ENCODE data around the gene SIGMAR1.

The SIGMAR1 gene

DNA sequence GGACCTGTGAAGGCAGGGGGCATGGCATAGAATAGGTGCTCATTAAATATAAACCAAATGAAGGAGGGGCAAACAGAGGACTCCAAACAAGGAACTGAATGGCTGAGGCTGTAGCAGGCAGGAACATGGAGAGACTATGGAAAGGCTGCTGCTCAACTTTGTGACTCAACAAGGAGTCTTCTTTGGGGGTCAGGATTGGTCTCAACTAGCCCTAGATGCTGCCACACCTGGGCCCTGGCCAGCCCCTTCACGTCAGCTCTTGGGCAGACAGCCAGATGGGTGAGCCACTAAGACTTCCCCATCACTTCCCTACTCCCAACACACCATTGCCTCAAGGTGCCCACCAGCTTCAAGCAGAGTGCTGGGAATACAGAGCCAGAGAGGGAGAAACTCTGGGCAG lies 36.7 kb downstream of the SIGMAR1 start:
- no peak for DNase-seq

DNA sequence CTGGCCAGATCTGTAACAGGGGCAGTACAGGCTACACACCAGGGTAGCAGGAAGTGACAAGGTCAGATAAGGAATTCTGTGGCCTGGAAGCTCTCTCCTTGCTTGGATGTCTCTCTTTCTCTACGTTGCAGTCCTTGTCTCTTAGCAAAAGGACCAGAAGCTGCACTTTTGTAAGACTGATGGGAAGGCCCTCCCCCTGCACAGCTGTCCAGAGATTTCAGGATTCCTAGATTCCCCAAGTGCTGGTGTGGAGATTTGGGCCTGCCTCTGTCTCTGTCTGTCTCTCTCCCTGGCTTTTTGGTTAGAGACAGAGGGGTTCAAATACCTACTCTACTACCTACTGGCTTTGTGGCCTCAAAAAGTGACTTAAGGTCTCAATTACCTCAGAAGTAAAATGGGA lies 38.0 kb downstream of the SIGMAR1 start:
- DNase-seq: no peak

DNA sequence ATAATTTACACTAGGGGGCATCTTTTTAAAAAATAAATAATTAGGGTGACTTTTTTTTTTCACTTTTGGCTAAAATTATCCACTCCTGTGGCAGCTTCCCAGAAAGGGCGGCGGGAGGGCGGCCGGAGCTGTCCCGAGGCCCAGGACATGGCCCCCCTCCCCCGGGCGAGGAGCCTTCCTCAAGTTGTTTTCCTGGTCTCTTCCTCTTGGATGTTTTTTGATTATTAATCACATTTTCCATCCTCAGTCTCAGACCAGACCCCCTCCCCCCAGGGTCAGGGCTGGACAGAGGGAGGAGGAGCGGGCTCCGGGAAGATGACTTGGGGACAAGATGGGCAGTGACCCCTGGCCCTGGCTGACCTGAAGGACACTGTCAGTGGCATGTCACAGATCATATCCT lies 43.4 kb downstream of the SIGMAR1 start:
- no peak for DNase-seq

DNA sequence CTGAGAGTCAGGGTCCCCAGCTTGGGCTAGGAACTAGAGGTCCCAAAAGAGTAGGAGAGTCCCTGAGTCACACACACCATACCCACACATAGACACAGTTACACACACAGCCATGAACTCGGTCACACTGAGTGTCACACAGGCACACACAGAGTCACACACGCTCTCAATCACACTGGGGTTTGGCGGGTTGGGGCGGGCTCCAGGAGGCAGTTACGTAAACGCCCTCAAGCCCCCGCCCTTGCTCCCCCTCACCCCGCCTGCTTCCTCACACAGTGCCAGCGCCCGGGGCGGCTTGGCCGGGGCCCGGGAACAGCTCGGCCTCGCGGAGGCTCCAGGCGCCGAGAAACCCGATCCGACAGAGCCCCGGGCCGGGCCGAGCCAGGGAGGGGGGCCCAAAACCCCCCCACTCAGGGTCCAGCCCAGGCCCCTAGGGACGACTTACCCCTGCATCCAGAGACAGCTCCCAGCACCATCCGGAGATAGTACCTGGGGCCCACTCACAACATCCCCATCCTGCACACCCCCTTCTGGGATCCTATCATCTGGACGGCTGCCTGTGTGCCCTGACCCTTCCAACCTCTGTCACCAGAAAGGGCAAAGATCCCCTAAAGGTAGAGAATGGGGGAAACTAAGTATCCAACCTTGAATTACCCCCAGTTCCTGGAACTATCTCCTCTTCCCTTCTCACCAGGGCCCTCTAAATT lies 44.5 kb downstream of the SIGMAR1 start:
- no peak for DNase-seq

DNA sequence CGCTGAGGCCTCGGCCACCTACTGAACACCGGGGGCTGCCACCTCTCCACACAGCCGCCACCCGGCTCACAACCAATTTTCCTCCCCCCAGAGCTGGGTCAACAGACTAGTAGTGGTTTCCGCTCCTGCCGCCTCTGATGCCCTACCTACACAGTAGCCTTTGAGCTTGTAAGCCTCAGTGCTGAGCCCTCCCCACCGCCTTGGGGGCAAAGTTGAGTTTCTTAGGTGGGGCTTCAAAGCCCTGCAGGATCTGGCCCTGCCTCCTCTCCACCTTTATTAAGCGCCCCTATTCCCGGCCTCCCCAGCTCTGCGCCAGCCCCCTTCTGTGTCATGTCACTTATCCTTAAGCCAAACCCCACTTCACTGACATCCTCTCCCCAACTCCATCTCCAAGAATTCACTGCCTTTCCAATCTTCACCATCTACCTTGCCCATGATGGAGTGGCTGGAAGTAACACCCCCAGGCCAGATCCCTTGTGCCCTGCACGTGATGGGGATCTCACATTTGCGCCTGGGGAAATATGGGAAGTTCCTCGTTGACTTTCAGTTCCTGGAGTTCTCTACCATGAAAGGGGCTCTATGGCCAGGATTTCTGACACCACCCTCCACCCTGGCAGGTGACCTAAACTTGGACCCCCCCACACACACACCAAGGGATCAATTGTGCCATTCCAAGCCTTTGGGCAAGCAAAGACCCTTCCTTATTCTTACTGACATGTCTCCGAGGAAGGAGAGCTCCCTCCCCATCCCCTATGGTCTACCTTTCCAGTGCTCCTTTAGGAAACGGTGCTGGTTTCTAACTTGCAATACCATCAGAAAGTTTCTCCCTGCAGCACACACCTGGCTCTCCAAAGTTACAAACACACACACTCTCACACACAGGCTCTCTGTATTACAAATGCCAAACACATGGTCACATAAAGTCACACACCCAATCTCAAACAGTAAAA lies 45.4 kb downstream of the SIGMAR1 start:
- DNase-seq: no peak

DNA sequence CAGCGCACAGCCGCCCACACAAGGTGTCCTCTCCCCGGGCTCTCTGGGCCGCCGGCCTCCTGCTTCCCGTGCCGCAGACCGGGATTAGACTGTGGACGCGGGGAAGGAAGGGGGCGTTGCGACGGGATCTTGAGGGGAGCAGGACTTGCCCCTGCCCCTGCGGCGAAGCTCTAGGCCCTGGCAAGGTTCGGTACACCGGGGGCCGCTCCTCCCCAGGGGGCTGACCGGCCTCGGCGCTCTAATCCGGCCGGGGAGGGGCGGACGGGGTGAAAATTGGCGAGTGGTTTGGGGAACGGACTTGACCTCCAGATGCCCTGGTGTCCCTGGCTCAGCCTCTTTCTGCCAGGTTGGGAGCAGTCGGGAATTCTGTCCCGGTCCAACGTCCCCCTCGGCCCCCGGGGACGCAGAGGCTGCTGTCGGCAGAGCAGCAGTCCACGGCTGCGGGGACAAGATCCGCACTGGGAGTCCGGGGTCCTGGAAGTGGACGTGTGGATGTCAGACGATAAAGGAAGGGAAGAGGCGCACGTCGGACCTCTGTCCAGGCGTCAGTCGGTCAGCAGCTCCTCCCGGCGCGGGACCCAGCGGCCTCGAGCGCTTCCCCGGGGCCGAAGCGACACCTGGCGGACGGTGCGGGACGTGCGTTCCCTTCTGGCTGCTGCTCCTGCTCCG lies 46.2 kb downstream of the SIGMAR1 start:
- peak; percentile 26 for DNase-seq

DNA sequence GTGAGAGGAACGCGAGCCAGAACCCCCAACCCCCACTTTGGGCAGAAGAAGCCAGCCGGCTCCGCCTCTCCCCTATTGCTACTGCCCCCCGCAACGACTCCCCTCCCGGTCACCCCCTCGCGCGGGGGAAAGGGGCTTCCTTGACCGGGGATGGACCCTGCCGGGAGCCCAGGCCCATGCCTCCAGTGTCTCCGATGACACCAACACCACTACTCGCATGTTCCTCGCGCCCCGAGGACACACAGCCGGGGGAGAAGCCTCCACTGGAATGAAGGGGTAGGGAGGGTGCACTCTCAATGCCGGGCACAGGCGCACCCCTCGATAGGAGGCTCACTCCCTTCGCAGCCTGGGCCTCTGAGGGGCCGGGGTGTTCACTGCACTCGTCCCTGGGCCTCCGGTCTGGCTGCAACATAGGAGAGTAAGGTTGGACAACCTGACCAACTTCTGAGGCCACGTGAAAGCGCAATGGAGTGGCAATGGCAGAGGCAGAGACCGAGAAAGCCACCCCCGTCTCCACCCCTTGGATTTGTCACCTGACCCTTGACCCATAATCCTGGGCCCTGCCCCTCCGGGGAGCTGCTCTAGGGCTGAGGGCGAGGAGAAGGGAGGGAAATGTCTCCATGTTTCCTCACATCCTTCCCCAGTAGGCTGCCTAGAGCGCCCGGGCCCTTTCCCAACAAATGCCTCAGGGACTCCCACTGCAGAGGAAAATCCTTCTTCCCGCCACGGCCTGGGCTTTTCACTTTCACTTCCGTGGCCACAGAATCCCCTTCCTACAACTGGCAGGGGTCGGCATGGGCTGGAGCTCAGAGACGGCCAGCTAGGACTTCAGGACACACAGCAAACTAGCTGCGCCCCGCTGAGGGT lies 47.0 kb downstream of the SIGMAR1 start:
- DNase-seq: no peak

DNA sequence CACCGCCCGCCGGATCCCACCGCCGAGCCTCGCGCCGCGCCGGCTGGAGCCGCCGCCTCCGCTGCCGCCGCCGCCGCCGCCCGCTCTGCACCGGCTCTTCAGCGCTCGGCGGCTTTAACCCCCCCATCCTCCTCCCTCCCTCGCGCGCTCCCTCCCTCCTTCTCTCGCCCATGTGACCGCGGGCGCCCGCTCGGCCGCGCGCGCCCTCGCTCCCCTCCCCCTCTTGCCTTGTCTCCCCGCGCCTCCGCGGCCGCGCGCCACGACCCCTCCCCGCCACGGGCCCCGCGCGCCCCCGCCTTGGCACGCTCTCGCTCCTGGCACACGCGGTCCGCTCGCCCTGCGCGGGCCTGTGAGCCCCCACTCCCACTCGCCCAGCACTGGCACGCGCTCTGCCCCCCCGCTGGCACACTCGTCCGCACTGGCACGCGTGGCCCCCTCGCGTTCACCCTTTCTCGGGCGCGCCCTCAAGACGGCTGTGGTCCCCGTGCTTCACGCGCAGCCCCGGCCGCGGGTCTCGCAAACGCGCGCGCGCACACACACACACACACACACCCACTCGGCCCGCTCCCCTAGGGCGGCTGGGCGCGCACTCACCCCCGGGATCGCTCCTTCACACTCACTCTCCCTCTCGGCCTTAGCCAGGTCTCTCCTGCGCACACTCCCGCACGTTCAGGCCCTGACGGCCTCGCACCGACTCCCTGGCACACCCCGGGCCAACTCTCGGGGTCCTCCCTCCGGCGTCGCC lies 47.8 kb downstream of the SIGMAR1 start, which contains the start of gene CNTFR:
TSS of gene CNTFR (minus strand) at position 89 of the 745 bp plus-strand sequence. CDS start 20,743 bp downstream, outside the sequence.
- DNase-seq: no peak

DNA sequence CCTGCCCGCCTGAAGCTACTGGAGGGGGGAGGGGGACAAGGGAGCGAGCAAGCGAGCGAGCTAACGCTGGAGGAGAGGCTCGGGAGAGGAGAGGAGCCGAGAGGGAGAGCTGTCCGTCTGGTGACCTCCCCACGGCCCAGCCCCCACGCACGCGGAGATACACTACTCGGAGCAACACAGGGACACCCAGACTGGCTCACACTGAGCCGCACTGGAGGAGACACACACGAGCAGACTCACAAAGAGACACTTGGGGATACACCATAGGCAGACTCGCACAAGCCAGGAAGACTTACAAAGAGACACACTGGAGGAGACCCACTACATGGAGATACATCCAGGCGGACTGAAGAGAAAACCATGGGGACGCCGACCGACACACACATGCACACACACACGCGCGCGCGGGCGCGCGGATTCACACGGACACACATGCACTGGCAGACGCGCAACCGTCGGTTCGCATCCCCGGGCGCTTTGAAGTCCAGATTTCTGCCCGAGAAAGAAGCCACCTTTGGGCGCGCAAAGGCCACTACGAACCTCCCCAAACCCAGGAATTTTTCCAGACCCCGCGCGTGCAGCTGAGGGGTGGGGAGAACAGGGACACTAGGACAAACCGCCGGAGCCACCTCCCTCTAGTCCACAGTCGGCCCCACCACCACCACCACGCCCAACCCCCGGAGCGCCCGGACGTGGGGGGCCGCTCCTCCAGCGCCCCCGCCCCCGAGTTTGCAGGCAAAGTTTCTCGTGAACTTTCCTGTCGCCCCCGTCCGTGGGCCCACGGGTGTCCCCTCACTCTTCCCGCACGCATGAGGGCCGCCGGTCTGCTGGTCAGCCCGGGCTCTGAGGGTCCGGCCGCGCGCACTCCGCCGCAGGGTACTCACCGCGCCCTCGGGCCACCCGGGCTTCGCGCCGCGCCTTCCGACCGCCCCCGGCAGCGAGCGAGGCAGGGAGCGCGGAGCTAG lies 48.6 kb downstream of the SIGMAR1 start:
- no peak for DNase-seq

DNA sequence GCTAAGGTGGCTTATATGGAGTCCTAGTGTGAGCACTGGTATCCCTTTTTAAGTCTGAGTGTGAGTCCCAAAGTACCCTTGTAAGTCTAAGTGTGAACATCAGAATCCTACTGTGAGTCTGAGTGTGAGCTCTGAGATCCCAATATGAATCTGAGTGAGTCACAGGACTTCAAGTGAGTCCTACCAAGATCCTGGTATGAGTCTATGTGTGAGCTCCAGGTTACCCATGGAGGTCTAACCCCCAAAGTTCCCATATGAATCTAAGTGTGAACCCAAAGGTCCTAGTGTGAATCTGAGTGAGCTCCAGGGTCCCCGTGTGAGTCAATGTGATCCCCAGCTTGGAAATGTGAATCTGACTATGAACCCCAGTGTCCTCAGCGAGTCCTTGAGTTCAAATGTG lies 50.3 kb downstream of the SIGMAR1 start:
- no peak for DNase-seq

DNA sequence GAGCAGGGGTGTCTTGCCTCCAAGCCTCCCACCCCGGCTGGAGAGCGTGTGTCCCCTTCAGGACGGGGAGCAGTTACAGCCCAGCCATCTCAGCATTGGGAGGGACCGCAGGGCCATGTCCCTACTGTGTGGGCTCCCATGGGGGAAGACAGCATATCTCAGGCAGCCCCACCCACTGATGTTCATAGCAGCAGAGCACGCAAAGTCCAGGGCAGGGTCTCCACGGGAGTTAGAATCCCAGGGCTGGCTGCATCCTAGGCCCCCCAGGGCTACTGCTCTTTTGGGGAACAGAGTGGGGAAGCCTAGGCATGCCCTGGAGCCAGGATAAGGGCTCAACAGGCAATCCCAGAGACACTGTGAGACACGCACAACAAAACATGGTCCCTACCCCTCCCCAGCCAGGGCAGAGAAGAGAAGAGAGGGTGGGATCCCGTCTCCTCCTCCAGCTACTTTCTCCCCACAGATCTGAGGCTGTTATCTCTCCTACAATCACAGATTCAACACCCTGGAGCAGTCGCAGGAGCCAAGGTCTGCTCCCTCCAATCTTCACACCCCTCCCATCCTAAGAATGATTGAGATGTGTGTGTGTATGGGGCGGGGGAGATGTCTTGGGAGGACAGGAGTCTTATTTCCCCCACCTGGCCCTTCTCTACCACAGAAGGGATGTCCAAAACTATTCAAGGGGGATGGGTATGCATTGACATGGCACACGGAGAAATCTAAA lies 51.5 kb downstream of the SIGMAR1 start:
- DNase-seq: no peak

DNA sequence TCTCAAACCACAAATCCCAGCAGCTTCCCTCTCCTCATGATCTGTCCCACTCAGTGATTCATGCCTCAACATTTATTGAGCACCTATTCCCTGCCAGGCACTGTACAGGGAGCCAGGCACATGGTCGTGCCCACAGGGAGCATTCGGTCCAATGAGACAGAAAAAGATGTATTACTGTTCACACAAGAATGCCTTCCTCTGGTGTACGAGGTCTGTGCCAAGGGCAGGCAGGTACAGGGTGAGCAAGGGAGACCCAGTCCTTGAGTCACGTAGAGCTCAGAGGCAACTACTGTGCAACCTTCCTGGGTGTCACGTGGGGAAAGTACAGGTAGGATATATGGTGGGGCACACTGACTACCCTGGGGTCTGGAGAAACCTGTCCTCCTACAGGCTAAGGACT lies 52.6 kb downstream of the SIGMAR1 start:
- no peak for DNase-seq

Data from GOT3 (cell line).